Measurements from ENCODE around the gene MYOM1.

GRCh38 chr18:3107740-3108151 is 112.0 kb downstream of the MYOM1 start:
- TF ChIP-seq EZH2 (IDR thresholded peaks at IDR 0.05; ENCODE audit: insufficient read depth, low read length): no peak
- no peak for TF ChIP-seq CTCF (IDR thresholded peaks at IDR 0.05; ENCODE audit: insufficient read depth, low read depth, low read length)

Measured in astrocyte (in vitro differentiated cells and primary cell).